B cell (primary cell): ENCODE results near the gene DDAH1. TPM values are rescaled to one million over a fixed set of nuclear protein-coding genes. Genes with fewer than 3 reads are reported as not detected.

Source experiments
- ATAC-seq: fragments of 200-7000 bp; cut with Tn5 transposase; one replicate; pipeline ENCODE4 v1.10.0; 2021; ENCODE audit warnings: low read depth, mild to moderate bottlenecking, moderate number of reproducible peaks, moderate library complexity
- CTCF ChIA-PET: fragments of 350-600 bp; sonication (Branson Sonifier 250); formaldehyde crosslinking; loops from one replicate; lab custom pipeline; 2021; ENCODE audit warnings: antibody characterized with exemption, inconsistent platforms; lab: Charles Lee
- POLR2A ChIA-PET: fragments of 350-600 bp; sonication (Branson Sonifier 250); formaldehyde crosslinking; loops from one replicate; lab custom pipeline; 2021; ENCODE audit warnings: antibody characterized with exemption; lab: Charles Lee
- DNase-seq: peaks from one replicate; pipeline ENCODE4 v3.0.0; 2013
- H2AFZ ChIP-seq: 2 replicates; pipeline ENCODE4 v1.6.1; 2012; ENCODE audit warnings: mild to moderate bottlenecking, low read depth, low read length; ENCODE audit not compliant: insufficient read depth, poor library complexity, severe bottlenecking
- H3K27ac ChIP-seq, 2 donors: 1 replicate in 1 of 2; 2 replicates in 1 of 2; pipeline ENCODE4 v1.5.1; 2012 to 2013; ENCODE audit warnings: low read length in 2 of 2, mild to moderate bottlenecking in 2 of 2, moderate library complexity in 1 of 2
- H3K27me3 ChIP-seq, 4 experiments: fragments of 200-600 bp in 1 of 4; sonication (generic) in 1 of 4; replicated peaks in 1 of 4; 1 replicate in 2 of 4; 2 replicates in 2 of 4; pipeline versions ENCODE4 v1.6.1 to v1.7.0; 2013 to 2016; ENCODE audit warnings: low read length in 3 of 4, mild to moderate bottlenecking in 2 of 4, mixed read lengths in 1 of 4, moderate library complexity in 1 of 4; ENCODE audit not compliant: insufficient read depth in 4 of 4, control insufficient read depth in 3 of 4; ENCODE audit errors: control extremely low read depth in 1 of 4
- H3K36me3 ChIP-seq, 2 experiments: replicated peaks in 1 of 2; 1 replicate in 1 of 2; 2 replicates in 1 of 2; pipeline versions ENCODE4 v1.6.1 to v1.7.1; 2013; ENCODE audit warnings: low read length in 1 of 2; ENCODE audit not compliant: insufficient read depth in 2 of 2, control insufficient read depth in 1 of 2; ENCODE audit errors: control extremely low read depth in 1 of 2, extremely low read depth in 1 of 2
- H3K4me1 ChIP-seq, 2 donors: fragments of 200-600 bp in 1 of 2; sonication (generic) in 1 of 2; 1 replicate in 1 of 2; 2 replicates in 1 of 2; pipeline versions ENCODE4 v1.5.1 to v1.6.1; 2013 to 2017; ENCODE audit warnings: low read length in 2 of 2; ENCODE audit not compliant: control insufficient read depth in 2 of 2, insufficient read depth in 2 of 2
- H3K4me2 ChIP-seq: replicated peaks from 2 replicates; pipeline ENCODE3; 2012; ENCODE audit warnings: mild to moderate bottlenecking, low read depth, low read length; ENCODE audit not compliant: poor library complexity, severe bottlenecking
- H3K4me3 ChIP-seq, 5 experiments: fragments of 200-600 bp in 1 of 5; sonication (generic) in 1 of 5; 1 replicate in 3 of 5; 2 replicates in 2 of 5; pipeline versions ENCODE4 v1.5.1 to v1.7.0; 2011 to 2016; ENCODE audit warnings: low read length in 4 of 5, mild to moderate bottlenecking in 4 of 5, low read depth in 2 of 5, control low read depth in 1 of 5, moderate library complexity in 1 of 5; ENCODE audit not compliant: insufficient read depth in 1 of 5; ENCODE audit errors: control extremely low read depth in 1 of 5, extremely low read depth in 1 of 5
- H3K79me2 ChIP-seq: fragments of 200-600 bp; sonication (generic); one replicate; pipeline ENCODE4 v1.6.0; 2016; ENCODE audit warnings: low read length; ENCODE audit not compliant: control insufficient read depth, insufficient read depth
- H3K9ac ChIP-seq: fragments of 200-600 bp; sonication (generic); 2 replicates; pipeline ENCODE4 v1.6.1; 2017; ENCODE audit warnings: mild to moderate bottlenecking, low read length, moderate library complexity
- H3K9me3 ChIP-seq, 3 donors: one replicate each; pipeline versions ENCODE4 v1.6.1 to v1.7.1; 2013; ENCODE audit warnings: low read length in 2 of 3; ENCODE audit not compliant: control insufficient read depth in 2 of 3, insufficient read depth in 1 of 3; ENCODE audit errors: control extremely low read depth in 1 of 3
- H4K20me1 ChIP-seq: 2 replicates; pipeline ENCODE4 v1.6.0; 2012; ENCODE audit warnings: mild to moderate bottlenecking, low read length; ENCODE audit not compliant: insufficient read depth, control insufficient read depth, poor library complexity, severe bottlenecking
- H3K27ac Mint-ChIP-seq: one replicate; pipeline ENCODE4 v1.8.0; 2021; ENCODE audit warnings: mixed read lengths
- H3K27me3 Mint-ChIP-seq: one replicate; pipeline ENCODE4 v1.8.0; 2021; ENCODE audit warnings: mixed read lengths
- H3K4me1 Mint-ChIP-seq: one replicate; pipeline ENCODE4 v1.8.0; 2021; ENCODE audit warnings: mixed read lengths
- H3K4me3 Mint-ChIP-seq: one replicate; pipeline ENCODE4 v1.8.0; 2021; ENCODE audit warnings: mixed read lengths
- H3K9me3 Mint-ChIP-seq: one replicate; pipeline ENCODE4 v1.8.0; 2022; ENCODE audit warnings: mixed read lengths; ENCODE audit not compliant: insufficient read depth
- CTCF ChIP-seq: fragments of 200-600 bp; IDR thresholded peaks from one replicate; pipeline ENCODE4 v1.8.0; 2022; ENCODE audit warnings: antibody characterized with exemption, mild to moderate bottlenecking
- EZH2 ChIP-seq: IDR thresholded peaks from 2 replicates; pipeline ENCODE4 v1.6.1; 2012; ENCODE audit warnings: borderline replicate concordance, low read depth, mild to moderate bottlenecking, moderate library complexity, low read length; ENCODE audit not compliant: insufficient read depth, poor library complexity, severe bottlenecking
- WGBS: methylation state at CpG from one replicate; pipeline ENCODE4 v1.1.5; 2013; ENCODE audit warnings: missing lambda C conversion rate; ENCODE audit not compliant: insufficient coverage; 5-methylcytosine and 5-hydroxymethylcytosine counted together
- intact Hi-C: fragments of 100-400 bp; cut with micrococcal nuclease; formaldehyde crosslinking; loops from one replicate; pipeline ENCODE4 v1.10.0; 2022
- polyA plus RNA-seq: library from polyadenylated mRNA; depleted of rRNA; stranded (reverse); fragments of >200 nt; gene quantifications from 2 replicates; pipeline ENCODE4 v1.2.3, GENCODE V29; 2012
- total RNA-seq, 2 donors: library from RNA; stranded (reverse); fragments of 120-200 nt in 1 of 2; gene quantifications; 1 replicate in 1 of 2; 2 replicates in 1 of 2; pipeline versions ENCODE4 v1.2.3 to v1.2.4, GENCODE V29; 2013 to 2022

DDAH1 gene
- total and polyA plus RNA-seq, 2 donors (not counting 1 experiment from before 2014, with no cell fraction given): 0.04 TPM; not detected in 1

- DNase-seq: no peak
- H3K4me2 ChIP-seq: no peak overlapping the region
- no peak overlapping the region for H2AFZ ChIP-seq
- Mint-ChIP-seq H3K9me3 (no peaks in the 10 kb centered on the region), H3K27me3 (no peaks in the 10 kb centered on the region), H3K4me3 (no peak overlapping the region), H3K27ac (no peak overlapping the region), H3K4me1 (peaks cover 10% of the 10 kb centered on the region)
- no peak overlapping the region for H3K9ac ChIP-seq
- no peaks in the 10 kb centered on the region for H3K27me3 ChIP-seq
- peaks cover 4 to 14% of the 10 kb centered on the region in 2 donors for H3K4me1 ChIP-seq
- no peak overlapping the region for H3K27ac ChIP-seq
- intact Hi-C loops: no loop called here
- H3K9me3 ChIP-seq: no peaks in the 10 kb centered on the region
- H3K79me2 ChIP-seq: peaks cover 39% of the 10 kb centered on the region
- TF ChIP-seq EZH2 (no peak), CTCF (no peak)
- WGBS: 95% methylated on average over 10 of the region's 11 CpGs
- H3K4me3 ChIP-seq: no peak overlapping the region
- POLR2A ChIA-PET: interaction anchor here (1.7 kb wide), 1 partner anchor 8 kb away, joined by 5 read pairs; no protein-coding TSS in a partner anchor
- no peak for ATAC-seq
- CTCF ChIA-PET: interaction anchor here (0.7 to 2.1 kb wide), 3 partner anchors 22 to 342 kb away, joined by 3 to 7 read pairs (median 3); no protein-coding TSS in a partner anchor
- H4K20me1 ChIP-seq: no peaks in the 10 kb centered on the region
- H3K36me3 ChIP-seq: peaks cover 2 to 5% of the 10 kb centered on the region in 2 experiments
Observed at GRCh38 chr1:85283475-85284199, 181.3 kb downstream of the DDAH1 start.

- Mint-ChIP-seq H3K27ac (no peak overlapping the region), H3K27me3 (no peaks in the 10 kb centered on the region), H3K9me3 (no peaks in the 10 kb centered on the region), H3K4me3 (no peak overlapping the region), H3K4me1 (peaks cover 13% of the 10 kb centered on the region)
- Histone ChIP-seq H3K79me2 (peaks cover 46% of the 10 kb centered on the region), H3K27me3 (no peaks in the 10 kb centered on the region), H3K9ac (no peak overlapping the region), H3K4me2 (no peak overlapping the region), H2AFZ (no peak overlapping the region), H3K9me3 (no peaks in the 10 kb centered on the region), H3K36me3 (peaks cover 2 to 5% of the 10 kb centered on the region in 2 experiments), H4K20me1 (no peaks in the 10 kb centered on the region), H3K4me3 (no peak overlapping the region), H3K27ac (no peak overlapping the region), H3K4me1 (peaks cover 6 to 7% of the 10 kb centered on the region in 2 donors)
- intact Hi-C loops: no loop called here
- TF ChIP-seq CTCF: no peak
- no peak for TF ChIP-seq EZH2
- DNase-seq: no peak
- ChIA-PET POLR2A (no interaction called here), CTCF (no interaction called here)
- no peak for ATAC-seq
- 83% methylated on average over 1 of the region's 1 CpG for WGBS
Observed at GRCh38 chr1:85282424-85282823, 182.5 kb downstream of the DDAH1 start.
